ENCODE results near the gene ZNF138.
"Not testable (repeated sequence)": the region's sequence is repeated elsewhere in the genome, so short reads cannot be mapped to it uniquely, and the experiment has no call there.

ZNF138 gene

DNA sequence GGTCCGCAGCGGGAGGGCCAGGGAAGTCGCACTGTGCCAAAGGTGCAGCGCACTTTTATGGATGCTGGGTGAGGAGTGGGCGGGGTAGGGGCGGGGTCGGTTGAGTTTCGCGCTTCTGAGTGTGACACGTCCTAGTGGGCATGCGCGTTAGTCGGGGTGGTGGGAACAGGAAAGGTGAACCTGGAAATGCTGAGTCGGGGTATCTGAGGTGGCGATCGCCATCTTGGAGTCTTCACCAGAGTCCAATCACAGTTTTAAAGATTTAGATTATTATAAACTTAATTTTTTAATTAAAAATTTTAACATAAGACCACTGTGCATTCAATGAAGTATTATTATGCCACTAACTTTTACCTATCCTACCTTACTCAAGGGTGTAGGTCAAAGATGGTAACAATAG is 45.7 kb downstream of the ZNF138 start:
- H3K4me3 ChIP-seq (ENCODE audit: low read length), result no peak overlapping the region
- no peaks in the 10 kb centered on the region for H3K27me3 ChIP-seq (ENCODE audit: control insufficient read depth, insufficient read depth, low read length)
- no peaks in the 10 kb centered on the region for H3K9me3 ChIP-seq (replicated peaks; ENCODE audit: low read length)
- H3K36me3 ChIP-seq (ENCODE audit: insufficient read depth, low read length), result no peaks in the 10 kb centered on the region
- H3K9ac ChIP-seq (ENCODE audit: low read depth, low read length), result no peak overlapping the region
- no peaks in the 10 kb centered on the region for H3K4me1 ChIP-seq (ENCODE audit: control insufficient read depth, insufficient read depth, low read length)
- no peak overlapping the region for H3K4me2 ChIP-seq (ENCODE audit: low read length)

DNA sequence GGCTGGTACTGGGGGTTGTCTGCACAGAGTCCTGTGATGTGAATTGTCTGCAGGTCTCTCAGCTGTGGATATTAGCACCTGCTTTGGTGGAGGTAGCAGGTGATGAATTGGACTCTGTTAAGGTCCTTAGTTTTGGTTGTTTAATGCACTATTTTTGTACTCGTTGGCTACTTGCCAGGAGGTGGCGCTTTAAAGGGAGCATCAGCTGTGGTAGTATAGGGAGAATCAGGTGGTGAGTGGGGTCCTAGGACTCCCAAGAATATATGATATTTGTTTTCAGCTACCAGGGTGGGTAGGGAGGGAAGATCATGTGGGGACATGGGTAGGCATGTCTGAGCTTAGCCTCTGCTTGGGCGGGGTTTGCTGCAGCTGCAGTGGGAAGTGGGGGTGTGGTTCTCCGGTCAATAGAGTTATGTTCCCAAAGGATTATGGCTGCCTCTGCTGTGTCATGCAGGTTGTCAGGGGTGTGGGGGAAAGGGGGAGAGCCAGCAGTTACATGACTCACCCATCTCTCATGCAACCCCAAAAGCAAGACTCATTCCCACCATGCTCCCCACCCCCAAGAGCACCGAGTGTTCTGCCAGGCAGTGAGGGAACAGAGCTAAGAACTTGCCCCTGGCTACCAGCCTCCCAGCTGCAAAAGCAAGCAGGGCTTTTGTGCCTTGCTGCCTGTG is 55.2 kb downstream of the ZNF138 start:
- Histone ChIP-seq H3K9ac (ENCODE audit: low read depth, low read length) (no peak overlapping the region), H3K4me3 (ENCODE audit: low read length) (no peak overlapping the region)

DNA sequence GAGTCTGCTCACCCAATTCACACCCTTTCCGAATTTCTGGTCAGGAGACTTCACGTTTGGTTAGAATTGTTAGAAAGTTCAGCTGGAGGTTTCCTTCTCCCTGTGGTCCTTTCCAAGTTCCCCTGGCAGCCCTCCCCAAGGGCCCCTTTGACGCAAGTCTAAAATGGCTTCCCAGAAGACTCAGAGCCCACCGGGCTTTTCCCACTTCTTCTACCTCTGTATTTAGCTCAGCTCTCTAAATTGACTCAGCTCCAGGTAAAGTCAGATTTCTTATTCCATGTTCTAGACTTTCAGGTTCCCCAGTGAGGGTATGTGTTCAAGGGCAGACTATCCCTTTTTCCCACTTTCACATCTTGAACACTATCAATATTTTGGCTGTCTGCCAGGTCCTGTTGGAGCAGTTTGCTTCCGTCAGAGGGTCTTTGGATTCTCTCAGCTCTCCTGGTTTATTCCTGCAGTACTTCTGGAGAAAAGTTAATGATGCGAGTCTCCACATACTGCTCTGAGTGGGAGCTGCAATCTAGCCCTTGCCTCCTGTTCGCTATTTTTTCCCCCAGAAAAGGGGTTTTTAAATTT is 55.8 kb downstream of the ZNF138 start:
- peaks cover 4% of the 10 kb centered on the region for H3K4me1 ChIP-seq (ENCODE audit: control insufficient read depth, insufficient read depth, low read length)
- no peak overlapping the region for H3K4me3 ChIP-seq (ENCODE audit: low read length)
- no peak overlapping the region for H3K4me2 ChIP-seq (ENCODE audit: low read length)
- H3K9me3 ChIP-seq (replicated peaks; ENCODE audit: low read length), result no peaks in the 10 kb centered on the region
- no peak overlapping the region for H3K9ac ChIP-seq (ENCODE audit: low read depth, low read length)
- no peaks in the 10 kb centered on the region for H3K27me3 ChIP-seq (ENCODE audit: control insufficient read depth, insufficient read depth, low read length)
- no peaks in the 10 kb centered on the region for H3K36me3 ChIP-seq (ENCODE audit: insufficient read depth, low read length)

More for the DNA sequence above, 55.2 kb downstream of the ZNF138 start:
- Histone ChIP-seq H3K4me2 (ENCODE audit: low read length) (no peak overlapping the region), H3K27me3 (ENCODE audit: control insufficient read depth, insufficient read depth, low read length) (no peaks in the 10 kb centered on the region), H3K36me3 (ENCODE audit: insufficient read depth, low read length) (no peaks in the 10 kb centered on the region), H3K4me1 (ENCODE audit: control insufficient read depth, insufficient read depth, low read length) (peaks cover 4% of the 10 kb centered on the region), H3K9me3 (replicated peaks; ENCODE audit: low read length) (no peaks in the 10 kb centered on the region)

DNA sequence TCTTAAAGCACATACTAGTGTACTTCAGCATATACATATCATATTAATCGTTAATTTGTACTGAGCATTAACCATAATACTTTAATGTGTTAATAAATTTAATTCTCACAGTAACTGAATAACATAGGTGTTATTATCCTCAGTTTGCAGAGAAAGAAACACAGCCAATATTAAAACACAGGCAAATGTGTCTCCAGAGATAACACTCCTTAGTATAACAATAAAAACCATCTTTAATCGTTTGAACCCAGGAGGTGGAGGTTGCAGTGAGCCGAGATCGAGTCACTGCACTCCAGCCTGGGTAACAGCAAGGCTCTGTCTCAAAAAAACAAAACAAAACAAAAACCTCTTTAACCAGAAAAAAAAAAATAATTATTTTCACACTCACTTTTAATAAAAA is 59.5 kb downstream of the ZNF138 start:
- no peak overlapping the region for H3K4me3 ChIP-seq (ENCODE audit: low read length)
- no peak overlapping the region for H3K4me2 ChIP-seq (ENCODE audit: low read length)
- H3K4me1 ChIP-seq (ENCODE audit: control insufficient read depth, insufficient read depth, low read length), result peaks cover 4% of the 10 kb centered on the region
- no peaks in the 10 kb centered on the region for H3K36me3 ChIP-seq (ENCODE audit: insufficient read depth, low read length)
- no peak overlapping the region for H3K9ac ChIP-seq (ENCODE audit: low read depth, low read length)
- no peaks in the 10 kb centered on the region for H3K9me3 ChIP-seq (replicated peaks; ENCODE audit: low read length)
- H3K27me3 ChIP-seq (ENCODE audit: control insufficient read depth, insufficient read depth, low read length), result no peaks in the 10 kb centered on the region

DNA sequence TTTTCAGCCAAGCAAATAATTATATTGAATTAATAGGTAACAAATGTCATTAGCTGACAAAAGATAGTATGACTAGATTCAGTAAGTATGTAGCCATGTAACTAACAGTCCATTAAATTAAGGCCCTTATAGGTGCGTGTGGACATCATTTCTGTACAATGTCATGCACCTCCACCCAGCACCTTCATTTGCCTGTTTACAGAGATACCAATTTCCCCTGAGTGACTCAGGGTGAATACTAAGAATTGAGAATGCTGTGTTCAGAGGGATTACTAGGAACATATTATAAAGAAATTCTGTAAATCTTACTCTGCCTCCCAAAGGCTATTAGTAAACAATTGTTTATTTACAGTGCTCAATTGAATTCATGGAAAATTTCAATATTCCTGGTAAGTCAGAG is 60.7 kb downstream of the ZNF138 start:
- no peak overlapping the region for H3K4me2 ChIP-seq (ENCODE audit: low read length)

DNA sequence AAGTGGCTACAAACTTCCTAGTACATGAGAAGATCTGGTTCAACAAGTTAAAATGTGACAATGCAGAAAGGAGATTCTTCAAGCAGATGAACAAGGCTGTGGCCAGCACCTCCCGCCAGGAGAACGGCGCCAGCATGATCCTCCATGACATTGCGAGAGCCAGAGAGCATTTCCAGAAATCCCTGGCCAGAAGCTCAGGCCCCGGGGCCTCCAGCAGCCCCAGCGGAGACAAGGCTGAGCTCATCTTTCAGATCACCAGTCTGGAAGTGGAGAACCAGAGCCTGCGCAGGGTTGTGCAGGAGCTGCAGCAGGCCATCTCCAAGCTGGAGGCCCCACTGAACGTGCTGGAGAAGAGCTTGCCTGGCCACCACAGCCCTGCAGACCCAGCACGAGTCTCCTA is 68.8 kb downstream of the ZNF138 start:
- no peaks in the 10 kb centered on the region for H3K4me1 ChIP-seq (ENCODE audit: control insufficient read depth, insufficient read depth, low read length)
- no peaks in the 10 kb centered on the region for H3K36me3 ChIP-seq (ENCODE audit: insufficient read depth, low read length)
- H3K27me3 ChIP-seq (ENCODE audit: control insufficient read depth, insufficient read depth, low read length), result no peaks in the 10 kb centered on the region
- no peak overlapping the region for H3K4me2 ChIP-seq (ENCODE audit: low read length)
- no peak overlapping the region for H3K4me3 ChIP-seq (ENCODE audit: low read length)
- H3K9ac ChIP-seq (ENCODE audit: low read depth, low read length), result no peak overlapping the region
- H3K9me3 ChIP-seq (replicated peaks; ENCODE audit: low read length), result no peaks in the 10 kb centered on the region

More for the DNA sequence above, 60.7 kb downstream of the ZNF138 start:
- Histone ChIP-seq H3K9me3 (replicated peaks; ENCODE audit: low read length) (no peaks in the 10 kb centered on the region), H3K9ac (ENCODE audit: low read depth, low read length) (no peak overlapping the region), H3K36me3 (ENCODE audit: insufficient read depth, low read length) (no peaks in the 10 kb centered on the region), H3K4me1 (ENCODE audit: control insufficient read depth, insufficient read depth, low read length) (no peaks in the 10 kb centered on the region), H3K27me3 (ENCODE audit: control insufficient read depth, insufficient read depth, low read length) (no peaks in the 10 kb centered on the region), H3K4me3 (ENCODE audit: low read length) (no peak overlapping the region)

DNA sequence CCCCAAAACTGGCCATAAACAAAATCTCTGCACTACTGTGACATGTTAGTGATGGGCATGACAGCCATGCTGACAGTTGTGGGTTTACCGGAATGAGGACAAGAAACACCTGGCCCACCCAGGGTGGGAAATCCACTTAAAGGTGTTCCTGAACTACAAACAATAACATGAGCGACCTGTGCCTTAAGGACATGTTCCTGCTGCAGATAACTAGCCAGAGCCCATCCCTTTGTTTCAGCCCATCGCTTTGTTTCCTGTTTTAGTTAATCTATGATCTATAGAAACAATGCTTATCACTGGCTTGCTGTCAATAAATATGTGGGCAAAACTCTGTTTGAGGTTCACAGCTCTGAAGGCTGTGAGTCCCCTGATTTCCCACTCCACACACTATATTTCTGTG is 69.3 kb downstream of the ZNF138 start:
- H3K4me1 ChIP-seq (ENCODE audit: control insufficient read depth, insufficient read depth, low read length); H3K9me3 ChIP-seq (replicated peaks; ENCODE audit: low read length); H3K27me3 ChIP-seq (ENCODE audit: control insufficient read depth, insufficient read depth, low read length); H3K4me2 ChIP-seq (ENCODE audit: low read length); H3K4me3 ChIP-seq (ENCODE audit: low read length); H3K36me3 ChIP-seq (ENCODE audit: insufficient read depth, low read length); H3K9ac ChIP-seq (ENCODE audit: low read depth, low read length): not testable (repeated sequence)

DNA sequence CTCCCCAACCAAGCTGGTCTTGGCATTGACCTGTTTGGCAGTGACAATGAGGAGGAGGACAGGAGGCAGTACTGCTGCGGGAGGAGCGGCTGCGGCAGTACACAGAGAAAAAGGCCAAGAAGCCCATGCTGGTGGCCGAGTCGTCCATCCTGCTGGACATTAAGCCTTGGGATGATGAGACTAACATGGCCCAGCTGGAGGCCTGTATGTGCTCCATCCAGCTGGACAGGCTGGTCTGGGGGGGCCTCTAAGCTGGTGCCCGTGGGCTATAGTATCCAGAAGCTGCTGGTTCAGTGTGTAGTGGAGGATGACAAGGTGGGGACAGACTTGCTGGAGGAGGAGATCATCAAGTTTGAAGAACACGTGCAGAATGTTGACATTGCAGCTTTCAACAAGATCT is 69.7 kb downstream of the ZNF138 start:
- H3K27me3 ChIP-seq (ENCODE audit: control insufficient read depth, insufficient read depth, low read length), result no peaks in the 10 kb centered on the region
- H3K9ac ChIP-seq (ENCODE audit: low read depth, low read length), result no peak overlapping the region
- no peaks in the 10 kb centered on the region for H3K4me1 ChIP-seq (ENCODE audit: control insufficient read depth, insufficient read depth, low read length)
- H3K4me2 ChIP-seq (ENCODE audit: low read length), result no peak overlapping the region
- no peaks in the 10 kb centered on the region for H3K36me3 ChIP-seq (ENCODE audit: insufficient read depth, low read length)
- no peaks in the 10 kb centered on the region for H3K9me3 ChIP-seq (replicated peaks; ENCODE audit: low read length)
- H3K4me3 ChIP-seq (ENCODE audit: low read length), result no peak overlapping the region

DNA sequence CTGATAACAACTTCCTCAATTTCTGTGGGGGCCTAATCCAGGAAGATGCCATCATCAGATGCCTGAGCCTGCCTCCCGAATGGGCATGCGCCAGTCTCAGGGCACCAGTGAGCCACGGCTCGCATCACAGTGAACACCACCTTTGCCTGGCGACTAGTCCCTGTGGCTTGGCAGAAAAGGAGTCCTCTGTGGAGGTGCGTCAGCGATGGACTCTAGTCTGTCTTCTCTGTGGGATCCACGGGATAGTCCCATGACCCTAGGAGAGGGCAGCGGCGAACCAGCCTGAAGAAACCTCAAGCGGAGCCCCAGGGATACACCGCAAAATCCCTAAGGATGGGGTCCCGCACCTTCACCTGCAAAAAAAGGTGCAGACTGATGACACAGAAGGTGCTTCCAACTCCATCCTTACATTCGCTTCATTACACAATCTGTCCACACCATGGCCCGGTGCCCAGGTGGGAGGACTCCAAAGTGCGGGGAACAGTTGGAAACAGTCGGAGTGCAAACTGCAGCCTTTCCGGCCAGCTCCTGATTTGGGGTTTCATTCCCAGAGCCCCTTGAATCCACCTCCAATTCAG is 73.7 kb downstream of the ZNF138 start:
- Histone ChIP-seq H3K27me3 (ENCODE audit: control insufficient read depth, insufficient read depth, low read length) (no peaks in the 10 kb centered on the region), H3K4me3 (ENCODE audit: low read length) (no peak overlapping the region), H3K9me3 (replicated peaks; ENCODE audit: low read length) (peaks cover 3% of the 10 kb centered on the region), H3K9ac (ENCODE audit: low read depth, low read length) (no peak overlapping the region), H3K4me2 (ENCODE audit: low read length) (no peak overlapping the region), H3K4me1 (ENCODE audit: control insufficient read depth, insufficient read depth, low read length) (no peaks in the 10 kb centered on the region), H3K36me3 (ENCODE audit: insufficient read depth, low read length) (no peaks in the 10 kb centered on the region)

DNA sequence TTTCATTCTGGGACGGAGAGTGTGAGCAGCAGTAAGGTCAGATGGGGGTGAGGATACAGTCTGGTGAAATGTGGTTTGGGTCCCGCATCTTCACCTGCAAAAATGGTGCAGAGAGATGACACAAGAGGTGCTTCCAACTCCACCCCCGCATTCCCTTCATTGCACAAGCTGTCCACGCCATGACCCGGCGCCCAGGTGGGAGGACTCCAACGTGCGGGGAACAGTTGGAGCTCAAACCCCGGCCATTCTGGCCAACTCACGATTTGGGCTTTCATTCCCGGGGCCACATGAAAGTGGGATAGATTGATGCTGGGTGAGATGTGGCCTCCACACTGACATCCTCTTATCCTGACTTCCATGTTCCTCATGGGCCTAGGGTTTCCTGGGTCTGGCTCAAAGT is 74.3 kb downstream of the ZNF138 start:
- Histone ChIP-seq H3K36me3 (ENCODE audit: insufficient read depth, low read length) (no peaks in the 10 kb centered on the region), H3K27me3 (ENCODE audit: control insufficient read depth, insufficient read depth, low read length) (no peaks in the 10 kb centered on the region), H3K4me2 (ENCODE audit: low read length) (no peak overlapping the region), H3K4me3 (ENCODE audit: low read length) (no peak overlapping the region), H3K4me1 (ENCODE audit: control insufficient read depth, insufficient read depth, low read length) (no peaks in the 10 kb centered on the region), H3K9me3 (replicated peaks; ENCODE audit: low read length) (peaks cover 3% of the 10 kb centered on the region), H3K9ac (ENCODE audit: low read depth, low read length) (no peak overlapping the region)

DNA sequence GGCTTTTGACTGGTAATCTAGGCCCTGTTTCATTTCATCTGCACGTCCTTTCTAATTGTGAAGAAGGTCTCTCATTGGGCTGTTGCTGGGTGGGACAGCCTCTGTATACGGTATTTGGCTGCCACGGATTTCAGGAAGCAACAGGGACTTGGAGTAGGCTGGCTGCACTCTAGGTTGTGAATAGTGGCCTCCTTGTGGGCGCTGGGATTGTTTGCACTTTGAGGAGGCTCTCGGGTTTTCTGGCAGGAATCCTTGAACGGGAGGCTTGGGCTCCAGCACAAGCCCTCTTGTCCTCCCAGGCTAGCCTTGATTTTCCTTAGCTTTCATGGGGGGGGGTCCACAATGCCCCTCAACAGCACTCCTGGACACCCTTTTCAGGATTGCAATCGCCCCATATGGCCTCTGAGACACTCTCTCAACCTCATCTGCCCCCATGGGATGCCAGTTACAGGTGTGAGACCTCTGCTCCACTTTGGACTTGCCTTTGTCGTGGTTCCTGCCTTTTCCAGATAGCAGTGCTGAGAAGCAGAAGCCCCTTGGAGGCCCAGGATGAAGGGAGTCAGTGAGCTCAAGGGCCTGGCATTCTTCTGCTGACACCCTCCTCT is 75.0 kb downstream of the ZNF138 start:
- H3K4me2 ChIP-seq (ENCODE audit: low read length), result no peak overlapping the region
- no peak overlapping the region for H3K9ac ChIP-seq (ENCODE audit: low read depth, low read length)
- no peaks in the 10 kb centered on the region for H3K4me1 ChIP-seq (ENCODE audit: control insufficient read depth, insufficient read depth, low read length)
- no peaks in the 10 kb centered on the region for H3K36me3 ChIP-seq (ENCODE audit: insufficient read depth, low read length)
- no peaks in the 10 kb centered on the region for H3K27me3 ChIP-seq (ENCODE audit: control insufficient read depth, insufficient read depth, low read length)
- peaks cover 3% of the 10 kb centered on the region for H3K9me3 ChIP-seq (replicated peaks; ENCODE audit: low read length)
- H3K4me3 ChIP-seq (ENCODE audit: low read length), result no peak overlapping the region
